GM18526 (cell line): ENCODE data around the gene USF3.

ENCODE experiments used
- POLR2A ChIP-seq: IDR thresholded peaks from 3 replicates; pipeline ENCODE4 v1.6.1; 2011; ENCODE audit not compliant: insufficient read length; ENCODE audit errors: extremely low read depth

The USF3 gene

DNA sequence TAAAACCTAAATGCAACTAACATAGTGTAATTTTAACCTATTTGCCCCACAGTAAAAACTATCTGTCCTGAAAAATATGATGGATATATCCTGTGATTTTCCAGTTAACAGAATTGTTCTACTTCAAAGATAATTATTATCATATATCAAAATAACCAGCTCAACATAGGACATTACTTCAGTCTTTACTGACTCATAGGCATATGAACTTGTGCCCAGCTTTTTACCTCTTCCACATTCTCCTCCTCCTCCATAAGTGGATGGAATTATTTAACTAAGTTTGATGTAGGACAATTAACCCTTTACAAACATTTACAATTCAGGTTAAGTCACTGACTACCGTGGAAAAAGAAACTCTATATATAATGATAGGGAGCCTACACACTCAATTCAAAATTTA lies 22.9 kb upstream of the USF3 start:
- no peak for TF ChIP-seq POLR2A

DNA sequence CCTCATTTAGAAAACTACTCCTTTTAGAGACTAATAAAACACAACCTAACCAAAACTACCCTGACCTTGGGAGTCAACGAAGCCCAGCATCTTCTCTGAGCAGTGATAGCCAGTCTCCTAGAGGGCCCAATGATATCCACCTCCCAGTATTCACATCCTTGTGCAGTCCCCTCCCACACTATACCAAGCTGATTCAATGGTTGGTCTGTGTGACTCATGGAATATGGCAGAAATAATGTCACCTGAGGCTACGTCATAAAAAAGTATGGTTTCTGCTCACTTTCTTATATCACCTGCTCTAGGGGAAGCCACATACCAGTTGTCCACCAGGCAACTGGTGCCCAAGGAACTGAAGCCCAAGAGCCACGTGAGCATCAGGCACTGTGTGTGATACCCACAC lies 21.4 kb upstream of the USF3 start:
- TF ChIP-seq POLR2A, result no peak

DNA sequence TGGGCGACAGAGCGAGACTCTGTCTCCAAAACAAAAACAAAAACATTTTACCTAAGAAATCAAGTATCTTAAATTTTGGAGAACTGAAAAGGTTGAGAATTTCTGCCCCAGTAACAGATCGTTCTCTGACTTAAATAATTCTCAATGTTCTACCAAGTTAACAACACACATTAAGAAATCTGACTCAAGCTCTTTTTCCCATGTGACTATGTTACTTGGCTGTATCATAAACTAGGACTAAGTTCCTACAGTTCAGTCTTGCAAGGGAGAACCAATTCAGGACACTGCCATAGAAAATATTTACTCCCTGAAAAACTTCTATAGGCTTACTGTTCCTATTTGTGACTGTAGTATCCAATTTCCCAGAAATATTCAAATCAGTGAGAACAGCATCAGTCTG lies 20.9 kb upstream of the USF3 start:
- TF ChIP-seq POLR2A, result no peak

DNA sequence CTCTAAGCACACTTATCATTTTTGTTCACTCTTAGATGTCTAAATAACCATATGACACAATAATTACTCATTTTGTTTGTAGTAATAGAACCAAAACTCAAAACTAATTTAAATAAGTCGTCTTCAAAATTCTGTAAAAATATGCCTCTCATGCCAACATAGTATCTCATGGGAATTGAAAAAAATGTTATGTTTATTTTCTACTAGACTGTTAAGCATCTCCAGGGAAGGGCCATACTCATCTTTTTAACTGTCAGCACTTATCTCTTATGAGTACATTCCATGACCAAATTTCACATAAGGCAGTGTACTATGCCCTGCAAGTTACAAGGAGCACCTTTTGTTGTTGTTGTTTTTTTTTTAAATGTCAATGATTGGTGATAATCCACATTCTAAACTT lies 18.3 kb upstream of the USF3 start:
- no peak for TF ChIP-seq POLR2A

DNA sequence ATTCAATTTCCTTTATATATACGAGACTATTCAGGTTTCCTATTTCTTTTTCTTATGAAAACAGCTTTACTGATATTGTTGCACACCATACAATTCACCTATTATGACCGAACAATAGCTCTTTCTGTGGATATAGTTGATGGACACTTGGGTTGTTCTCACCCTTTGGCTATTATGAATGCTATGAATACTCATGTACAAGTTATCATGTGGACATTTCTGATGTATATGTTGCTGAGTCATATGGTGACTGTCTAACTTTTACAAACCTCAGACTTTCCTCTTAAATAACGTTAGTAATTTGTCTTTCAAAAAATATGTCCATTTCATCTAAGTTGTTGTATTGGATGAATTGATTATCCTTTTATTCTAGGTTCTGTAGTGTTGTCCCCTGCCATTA lies 15.7 kb upstream of the USF3 start:
- no peak for TF ChIP-seq POLR2A

DNA sequence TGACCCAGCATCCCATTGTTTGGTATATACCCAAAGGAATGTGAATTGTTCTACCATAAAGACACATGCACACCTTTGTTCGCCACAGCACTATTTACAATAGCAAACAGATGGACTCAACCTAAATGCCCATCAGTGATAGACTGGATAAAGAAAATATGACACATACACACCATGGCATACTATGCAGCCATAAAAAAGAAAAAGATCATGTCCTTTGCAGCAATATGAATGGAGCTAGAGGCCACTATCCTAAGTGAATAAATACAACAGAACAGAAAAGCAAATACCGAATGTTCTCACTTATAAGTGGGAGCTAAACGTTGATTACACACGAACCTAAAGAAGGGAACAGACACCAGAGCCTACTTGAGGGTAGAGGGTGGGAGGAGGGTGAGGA lies 11.4 kb upstream of the USF3 start:
- no peak for TF ChIP-seq POLR2A

DNA sequence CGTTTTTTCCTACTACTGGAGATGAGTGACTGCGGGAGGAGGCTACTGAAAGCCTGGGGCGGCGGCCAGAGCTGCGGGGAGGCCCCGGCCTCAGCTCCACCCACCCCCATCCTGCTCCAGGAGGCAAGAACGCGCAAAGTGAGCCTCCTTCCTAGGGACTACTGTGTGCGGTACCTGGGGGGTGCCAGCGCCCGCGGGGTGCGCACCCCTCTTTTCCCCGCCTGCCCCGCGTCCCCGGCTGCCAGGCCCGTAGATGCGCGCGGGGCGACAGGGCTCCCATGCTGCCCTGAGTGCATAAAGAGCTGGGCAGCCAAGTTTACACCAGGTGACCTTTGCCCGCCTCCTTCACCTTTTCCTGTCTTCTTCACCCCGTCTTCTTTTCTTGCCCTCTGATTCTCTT lies 2.5 kb upstream of the USF3 start:
- TF ChIP-seq POLR2A, result no peak

DNA sequence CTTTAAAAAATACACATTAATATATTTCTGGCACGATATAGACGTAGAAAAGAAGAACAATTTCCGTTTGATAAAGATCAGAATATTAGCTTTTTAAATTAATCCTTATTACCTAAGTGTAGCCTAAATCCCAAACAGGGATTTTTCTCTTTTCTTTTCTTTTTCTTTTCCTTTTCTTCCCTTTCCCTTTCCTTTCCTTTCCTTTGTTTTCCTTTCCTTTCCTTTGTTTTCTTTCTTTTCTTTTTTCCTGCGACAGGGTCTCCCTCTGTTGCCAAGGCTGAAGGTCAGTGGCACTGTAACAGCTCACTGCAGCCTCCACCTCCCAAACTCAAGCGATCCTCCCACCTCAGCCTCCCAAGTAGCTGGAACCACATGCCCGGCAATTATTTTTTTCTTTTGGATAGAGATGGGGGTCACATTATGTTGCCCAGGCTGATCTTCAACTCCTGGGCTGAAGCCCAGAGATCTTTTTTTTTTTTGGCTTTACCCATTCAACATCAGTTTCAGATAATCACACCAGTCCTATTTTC lies 1.8 kb upstream of the USF3 start:
- TF ChIP-seq POLR2A, result no peak

DNA sequence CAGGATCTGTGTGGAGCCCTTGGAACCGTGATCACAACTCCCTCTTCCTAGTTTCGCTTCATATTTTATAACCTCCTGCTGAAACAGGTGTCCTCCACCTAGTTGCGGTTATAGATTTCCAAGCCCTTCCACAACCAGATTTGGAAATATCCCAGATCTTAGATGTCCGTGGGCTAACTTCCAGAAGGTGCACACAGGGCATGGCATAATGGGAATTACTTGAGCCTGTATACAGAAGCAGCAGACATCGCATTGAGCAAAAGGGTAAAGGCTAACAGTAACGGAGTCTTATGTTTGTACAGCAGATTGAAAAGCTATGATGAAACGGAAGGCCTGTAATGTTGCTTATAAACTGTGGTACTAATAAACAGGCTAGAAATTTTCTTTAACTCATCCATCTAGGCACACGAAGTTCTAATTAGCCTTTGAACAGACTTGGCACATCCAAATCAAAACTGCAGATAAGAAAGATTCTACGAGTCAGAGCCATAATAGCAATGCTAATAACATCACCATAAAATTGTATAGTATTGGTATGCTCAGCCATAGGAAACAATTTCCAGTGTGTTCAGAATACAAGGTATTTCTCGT lies 1.2 kb upstream of the USF3 start:
- no peak for TF ChIP-seq POLR2A

DNA sequence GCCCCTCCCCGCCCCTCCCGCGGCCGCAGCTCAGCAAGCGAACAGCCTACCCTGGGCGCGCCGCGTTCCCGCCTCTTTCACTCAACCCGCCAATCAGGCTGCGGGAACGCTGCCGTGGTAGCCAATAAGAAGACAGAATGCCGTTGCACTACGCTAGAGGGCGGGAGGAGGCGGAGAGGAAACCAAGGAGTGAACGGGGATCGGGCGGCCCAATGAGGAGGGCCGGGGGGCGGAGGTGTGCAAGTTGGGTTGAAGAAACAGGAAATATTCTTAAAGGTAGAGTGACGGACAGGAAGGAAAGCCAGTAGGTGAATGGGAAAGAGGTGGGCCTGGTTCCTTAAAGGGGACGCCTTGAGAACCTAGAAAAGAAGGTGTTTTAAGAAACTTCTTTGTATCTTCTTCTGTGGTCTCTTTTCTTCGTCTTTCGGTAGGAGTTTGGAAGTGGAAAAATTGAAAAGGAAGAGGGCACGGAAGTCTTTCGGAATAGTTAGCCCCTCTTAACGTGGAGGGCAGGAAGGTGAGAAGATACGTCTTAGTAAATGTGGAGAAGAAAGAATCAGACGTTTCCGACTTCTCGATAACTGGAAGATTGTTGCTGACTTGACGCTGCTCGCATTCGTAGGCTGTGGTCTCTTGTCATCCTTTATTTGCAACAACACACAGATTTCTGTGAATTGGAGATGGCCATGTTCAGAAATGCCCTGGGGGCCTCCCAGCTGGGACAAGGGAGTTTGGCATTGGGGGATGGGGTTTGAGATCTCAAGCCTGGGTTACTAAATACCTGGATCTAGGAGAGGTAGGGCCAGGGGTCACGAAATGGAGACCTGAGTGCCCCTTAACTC lies 437 bp upstream of the USF3 start:
- peak; percentile 4 for TF ChIP-seq POLR2A

DNA sequence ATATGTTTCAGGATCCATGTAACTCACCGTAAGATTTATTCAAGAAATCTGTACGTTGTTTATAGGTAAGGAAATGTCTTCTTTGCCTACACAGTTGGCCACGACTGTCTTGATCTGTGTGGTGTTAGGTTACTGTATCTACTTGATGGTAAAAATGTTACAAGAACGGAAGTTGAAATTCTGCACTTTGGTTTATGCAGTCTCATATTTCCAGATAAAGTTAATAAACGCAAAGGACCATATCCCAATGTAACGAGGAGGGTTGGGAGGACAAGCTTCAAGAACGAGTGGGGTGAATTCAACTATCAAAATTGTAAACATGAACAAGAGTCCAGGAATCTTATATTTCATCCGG lies 1.0 kb downstream of the USF3 start:
- no peak for TF ChIP-seq POLR2A

DNA sequence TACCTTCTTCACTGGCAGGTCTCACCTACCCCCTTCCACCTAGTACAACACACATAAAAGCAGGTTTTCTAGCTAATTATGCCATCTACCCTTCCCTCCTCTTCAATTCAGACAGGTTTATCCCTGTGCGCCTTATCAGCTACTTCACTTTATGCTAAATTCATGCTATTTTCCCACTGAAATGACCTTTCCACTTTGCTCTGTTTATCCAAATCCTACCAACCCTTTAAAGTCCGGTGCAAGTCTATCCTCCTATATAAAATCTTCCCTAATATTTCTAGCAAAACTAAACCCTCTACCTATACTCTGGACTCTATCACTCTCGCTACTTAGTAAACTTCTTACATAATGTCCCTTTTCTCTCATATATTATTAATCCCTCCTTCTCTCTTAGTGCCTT lies 6.0 kb downstream of the USF3 start:
- no peak for TF ChIP-seq POLR2A

DNA sequence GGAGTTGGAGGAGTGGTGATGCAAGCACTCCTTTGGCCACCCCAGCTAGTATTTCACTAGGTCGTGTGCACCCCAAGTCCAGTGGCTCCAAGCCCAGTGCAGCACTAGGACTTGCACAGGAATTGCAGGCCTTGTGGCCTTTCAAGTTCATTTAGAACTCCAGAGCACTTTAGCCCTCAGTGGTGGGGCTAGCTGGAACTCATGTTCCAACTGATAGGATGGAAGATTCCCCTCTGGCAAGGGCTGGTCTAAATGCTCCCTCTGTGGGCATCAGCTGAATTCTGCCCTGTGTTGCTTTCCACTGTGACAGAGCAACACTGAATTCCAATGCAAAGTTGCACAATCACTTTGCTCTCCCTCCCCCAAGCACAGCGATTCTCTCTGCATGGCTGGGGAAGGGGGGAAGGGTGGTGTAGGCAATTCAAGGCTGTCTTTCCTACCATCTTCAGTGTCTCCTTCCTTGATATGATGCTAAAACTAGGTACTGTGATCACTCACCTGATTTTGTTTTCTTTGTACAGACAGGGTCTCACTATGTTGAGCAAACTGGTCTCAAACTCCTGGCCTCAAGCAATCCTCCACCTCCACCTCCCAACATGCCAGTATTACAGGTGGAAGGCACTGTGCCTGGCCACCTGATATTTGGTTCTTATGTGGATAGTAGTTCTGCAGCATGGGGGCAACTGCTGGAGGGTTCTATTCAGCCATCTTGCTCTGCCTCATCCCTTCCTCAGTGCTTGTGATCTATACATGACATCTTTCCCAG lies 10.3 kb downstream of the USF3 start:
- TF ChIP-seq POLR2A, result no peak

DNA sequence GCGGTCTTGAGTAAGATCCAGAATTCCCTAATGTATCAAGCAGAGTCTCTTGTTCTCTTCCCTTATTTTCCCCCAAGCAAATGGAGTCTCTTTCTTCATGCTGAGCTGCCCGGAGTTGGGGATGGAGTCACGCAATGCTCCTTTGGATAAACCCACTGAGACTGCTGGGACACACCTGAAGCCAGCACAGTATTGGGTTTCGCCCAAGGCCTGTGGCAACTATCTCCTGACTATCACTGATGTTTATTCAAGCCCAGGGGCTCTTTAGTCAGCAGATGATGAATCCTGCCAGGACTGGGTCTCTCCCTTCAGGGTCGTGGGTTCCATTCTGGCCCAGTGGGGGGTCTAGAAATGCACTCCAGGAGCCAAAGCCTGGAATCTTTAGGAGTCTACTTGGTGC lies 11.3 kb downstream of the USF3 start:
- TF ChIP-seq POLR2A, result no peak

DNA sequence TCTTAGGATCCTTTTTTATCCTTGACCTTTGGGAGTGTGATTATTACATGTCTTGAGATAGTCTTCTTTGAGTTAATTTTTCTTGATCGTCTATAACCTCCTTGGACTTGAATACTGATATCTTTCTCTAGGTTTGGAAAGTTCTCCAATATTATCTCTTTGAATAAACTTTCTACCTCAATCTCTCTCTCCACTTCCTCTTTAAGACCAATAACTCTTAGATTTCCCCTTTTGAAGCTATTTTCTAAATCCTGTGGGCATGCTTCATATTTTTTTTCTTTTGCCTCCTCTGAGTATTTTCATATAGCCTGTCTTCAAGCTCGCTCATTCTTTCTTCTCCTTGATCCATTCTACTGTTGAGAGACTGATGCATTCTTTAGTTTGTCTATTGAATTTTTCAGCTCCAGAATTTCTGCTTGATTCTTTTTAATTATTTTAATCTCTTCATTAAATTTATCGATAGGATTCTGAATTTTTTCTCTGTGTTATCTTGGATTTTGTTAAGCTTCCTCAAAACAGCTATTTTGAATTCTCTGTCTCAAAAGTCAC lies 12.1 kb downstream of the USF3 start:
- TF ChIP-seq POLR2A, result no peak

DNA sequence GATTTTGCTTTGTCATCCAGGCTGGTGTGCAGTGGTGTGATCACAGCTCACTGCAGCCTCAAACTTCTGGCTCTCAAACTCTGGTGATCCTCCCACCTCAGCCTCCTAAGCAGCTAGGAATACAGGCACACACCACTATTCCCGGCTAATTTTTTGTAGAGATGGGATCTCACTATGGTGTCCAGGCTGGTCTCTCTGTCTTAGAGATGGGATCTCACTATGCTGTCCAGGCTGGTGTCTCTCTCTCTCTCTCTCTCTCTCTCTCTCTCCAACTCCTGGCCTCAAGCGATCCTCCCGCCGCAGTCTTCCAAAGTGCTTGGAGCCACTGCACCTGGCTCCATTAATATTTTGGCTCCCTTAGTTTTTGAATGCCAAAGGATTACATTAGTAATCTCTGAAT lies 17.7 kb downstream of the USF3 start:
- no peak for TF ChIP-seq POLR2A
